Nephron (organoid): ENCODE measurements around the gene MTMR6.

Experiments used
- H3K27ac Mint-ChIP-seq, 3 experiments: 2 replicates each; pipeline ENCODE4 v1.8.0; 2020; ENCODE audit warnings: mixed read lengths in 3 of 3, mild to moderate bottlenecking in 2 of 3, moderate library complexity in 1 of 3
- H3K27me3 Mint-ChIP-seq: 2 replicates; pipeline ENCODE4 v1.8.0; 2021; ENCODE audit warnings: low read depth, mild to moderate bottlenecking, moderate library complexity, mixed read lengths
- H3K36me3 Mint-ChIP-seq: 2 replicates; pipeline ENCODE4 v1.8.0; 2020; ENCODE audit warnings: low read depth, mixed read lengths
- H3K4me1 Mint-ChIP-seq: 2 replicates; pipeline ENCODE4 v1.8.0; 2020; ENCODE audit warnings: mixed read lengths
- H3K4me3 Mint-ChIP-seq, 3 experiments: 2 replicates each; pipeline ENCODE4 v1.8.0; 2020; ENCODE audit warnings: mild to moderate bottlenecking in 3 of 3, mixed read lengths in 3 of 3, moderate library complexity in 2 of 3
- H3K9me3 Mint-ChIP-seq: 2 replicates; pipeline ENCODE4 v1.8.0; 2020; ENCODE audit warnings: mixed read lengths
- TF ChIP-seq, protein P1 (sequence below), 3 experiments: fragments of 200-600 bp; sonication (generic); IDR thresholded peaks; one replicate each; pipeline ENCODE4 v1.5.0; 2021; ENCODE audit warnings: antibody characterized with exemption in 3 of 3; ENCODE audit not compliant: unreplicated experiment in 3 of 3

Gene MTMR6

DNA sequence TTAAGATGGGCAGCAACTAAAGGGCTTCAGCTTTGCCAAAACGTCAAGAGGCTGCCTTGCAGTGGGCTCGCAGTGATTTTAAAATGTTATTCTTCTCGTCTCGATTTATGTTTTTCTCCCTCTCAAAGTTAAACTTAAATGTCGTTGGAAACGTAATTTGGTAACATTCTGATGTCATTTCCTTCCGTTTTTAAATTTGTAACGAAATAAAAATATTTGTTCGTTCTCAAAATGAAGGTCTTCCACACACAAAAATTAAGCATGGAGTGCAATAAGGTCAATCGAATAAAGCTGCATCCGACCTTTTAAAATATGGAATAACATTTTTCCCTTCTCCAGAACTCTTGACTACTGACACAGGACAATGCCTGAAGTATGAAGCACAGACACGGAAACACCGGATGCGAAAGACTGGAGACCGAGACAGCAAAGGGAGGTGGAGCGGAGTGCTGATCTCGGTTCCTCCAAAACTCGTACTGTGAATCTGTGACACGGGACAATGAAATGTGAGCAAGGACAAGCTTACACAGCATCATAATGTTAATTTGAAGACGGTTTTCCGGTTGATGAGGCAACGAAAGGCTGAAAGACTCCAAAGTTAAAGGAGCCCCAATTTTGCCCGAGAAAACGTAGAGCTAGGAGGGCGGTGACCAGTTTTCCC lies 850 bp downstream of the MTMR6 start:
- H3K27ac Mint-ChIP-seq = peak overlapping the region; percentile 88 to 93 (median 92)
- TF ChIP-seq, protein P1, sequence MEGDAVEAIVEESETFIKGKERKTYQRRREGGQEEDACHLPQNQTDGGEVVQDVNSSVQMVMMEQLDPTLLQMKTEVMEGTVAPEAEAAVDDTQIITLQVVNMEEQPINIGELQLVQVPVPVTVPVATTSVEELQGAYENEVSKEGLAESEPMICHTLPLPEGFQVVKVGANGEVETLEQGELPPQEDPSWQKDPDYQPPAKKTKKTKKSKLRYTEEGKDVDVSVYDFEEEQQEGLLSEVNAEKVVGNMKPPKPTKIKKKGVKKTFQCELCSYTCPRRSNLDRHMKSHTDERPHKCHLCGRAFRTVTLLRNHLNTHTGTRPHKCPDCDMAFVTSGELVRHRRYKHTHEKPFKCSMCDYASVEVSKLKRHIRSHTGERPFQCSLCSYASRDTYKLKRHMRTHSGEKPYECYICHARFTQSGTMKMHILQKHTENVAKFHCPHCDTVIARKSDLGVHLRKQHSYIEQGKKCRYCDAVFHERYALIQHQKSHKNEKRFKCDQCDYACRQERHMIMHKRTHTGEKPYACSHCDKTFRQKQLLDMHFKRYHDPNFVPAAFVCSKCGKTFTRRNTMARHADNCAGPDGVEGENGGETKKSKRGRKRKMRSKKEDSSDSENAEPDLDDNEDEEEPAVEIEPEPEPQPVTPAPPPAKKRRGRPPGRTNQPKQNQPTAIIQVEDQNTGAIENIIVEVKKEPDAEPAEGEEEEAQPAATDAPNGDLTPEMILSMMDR (IDR thresholded peaks at IDR 0.05; ENCODE audit: unreplicated experiment in 3 of 3) = no peak
- peak overlapping the region; percentile 97 to 98 (median 97) for H3K4me3 Mint-ChIP-seq
- H3K27me3 Mint-ChIP-seq = peaks cover 3% of the 10 kb centered on the region
- peaks cover 17% of the 10 kb centered on the region for H3K4me1 Mint-ChIP-seq
- H3K9me3 Mint-ChIP-seq = no peaks in the 10 kb centered on the region
- no peaks in the 10 kb centered on the region for H3K36me3 Mint-ChIP-seq

DNA sequence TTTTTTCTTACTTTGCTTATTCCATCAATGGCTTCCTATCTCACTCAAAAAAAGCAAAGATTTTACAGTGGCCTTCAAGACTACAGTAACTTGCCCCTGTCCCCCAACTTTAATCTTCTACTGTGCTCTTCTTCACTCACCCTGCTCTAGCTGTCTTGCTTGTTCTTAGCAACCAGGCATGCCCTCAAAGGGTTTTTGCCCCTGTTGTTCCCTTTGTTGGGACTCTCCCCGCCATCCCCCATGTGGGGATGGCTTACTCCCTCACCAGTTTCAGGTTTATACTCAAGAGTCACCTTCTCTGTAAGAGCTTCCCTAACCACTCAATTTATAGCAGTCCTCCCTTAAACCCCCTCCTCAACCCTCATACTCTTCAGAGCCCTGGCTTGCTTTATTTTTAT lies 5.4 kb downstream of the MTMR6 start:
- peaks cover 4% of the 10 kb centered on the region for H3K36me3 Mint-ChIP-seq
- no peaks in the 10 kb centered on the region for H3K27me3 Mint-ChIP-seq
- H3K4me3 Mint-ChIP-seq = no peak overlapping the region
- TF ChIP-seq, protein P1 (IDR thresholded peaks at IDR 0.05; ENCODE audit: unreplicated experiment in 3 of 3) = no peak
- no peaks in the 10 kb centered on the region for H3K9me3 Mint-ChIP-seq
- H3K27ac Mint-ChIP-seq = peak overlapping the region in 2 of 3 experiments; percentile 20 to 24
- peaks cover 17% of the 10 kb centered on the region for H3K4me1 Mint-ChIP-seq

DNA sequence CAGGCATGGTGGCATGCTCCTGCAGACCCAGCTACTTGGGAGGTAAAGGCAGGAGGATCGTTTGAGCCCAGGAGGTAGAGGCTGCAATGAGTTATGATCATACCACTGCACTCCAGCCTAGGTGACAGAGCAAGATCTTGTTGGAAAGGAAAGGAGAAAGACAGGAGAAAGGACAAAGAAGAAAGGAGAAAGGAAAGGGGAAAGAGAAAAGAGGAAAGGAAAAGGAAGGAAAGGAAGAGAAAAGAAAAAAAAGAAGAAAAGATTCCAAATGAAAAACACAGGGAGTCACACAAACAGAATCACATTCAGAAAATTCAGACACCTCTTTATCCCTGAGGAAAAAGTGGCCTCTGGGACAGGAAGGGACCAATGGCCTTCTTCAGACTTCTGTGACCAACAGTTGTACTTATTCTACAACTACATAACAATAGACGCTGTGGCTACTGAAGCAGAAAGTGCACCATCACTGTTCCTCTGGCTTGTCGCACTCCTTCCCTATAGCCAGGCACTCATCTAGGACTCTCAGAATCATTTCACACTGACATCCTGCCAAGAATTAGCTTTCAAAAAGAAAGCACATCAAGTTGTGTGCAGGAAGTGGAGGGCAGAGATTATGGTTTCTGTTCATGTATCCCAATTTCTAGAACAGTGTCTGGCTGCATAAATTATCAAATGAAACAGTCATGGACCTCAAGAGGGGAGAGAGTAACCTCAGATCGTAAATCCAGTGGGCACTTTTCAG lies 5.9 kb downstream of the MTMR6 start:
- Mint-ChIP-seq H3K4me1 (peaks cover 13% of the 10 kb centered on the region), H3K27me3 (no peaks in the 10 kb centered on the region), H3K27ac (peak overlapping the region in 2 of 3 experiments; percentile 20 to 24), H3K4me3 (no peak overlapping the region), H3K36me3 (peaks cover 4% of the 10 kb centered on the region), H3K9me3 (no peaks in the 10 kb centered on the region)
- TF ChIP-seq, protein P1 (IDR thresholded peaks at IDR 0.05; ENCODE audit: unreplicated experiment in 3 of 3) = no peak

DNA sequence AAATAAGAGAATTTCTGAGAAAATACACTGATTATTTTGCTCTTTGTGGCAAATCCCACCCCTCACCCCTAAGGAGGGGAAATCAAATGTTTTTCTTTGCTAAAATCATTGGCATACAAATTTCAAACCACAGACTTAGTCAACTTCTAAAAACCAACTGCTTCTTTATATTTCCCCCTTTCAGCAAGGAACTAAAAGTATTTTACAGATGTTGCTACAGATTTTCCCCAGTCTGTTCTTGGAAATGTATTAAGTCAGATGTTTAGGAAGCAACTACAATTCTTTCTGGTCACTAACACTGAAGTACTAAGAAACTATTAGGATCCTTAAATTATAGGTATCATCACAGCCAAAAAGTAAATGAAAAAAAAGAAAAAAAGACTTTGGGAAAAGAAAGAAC lies 6.9 kb downstream of the MTMR6 start:
- TF ChIP-seq, protein P1 (IDR thresholded peaks at IDR 0.05; ENCODE audit: unreplicated experiment in 3 of 3) = no peak
- Mint-ChIP-seq H3K36me3 (peaks cover 4% of the 10 kb centered on the region), H3K9me3 (no peaks in the 10 kb centered on the region), H3K27ac (no peak overlapping the region), H3K4me1 (peaks cover 6% of the 10 kb centered on the region), H3K4me3 (no peak overlapping the region), H3K27me3 (no peaks in the 10 kb centered on the region)

DNA sequence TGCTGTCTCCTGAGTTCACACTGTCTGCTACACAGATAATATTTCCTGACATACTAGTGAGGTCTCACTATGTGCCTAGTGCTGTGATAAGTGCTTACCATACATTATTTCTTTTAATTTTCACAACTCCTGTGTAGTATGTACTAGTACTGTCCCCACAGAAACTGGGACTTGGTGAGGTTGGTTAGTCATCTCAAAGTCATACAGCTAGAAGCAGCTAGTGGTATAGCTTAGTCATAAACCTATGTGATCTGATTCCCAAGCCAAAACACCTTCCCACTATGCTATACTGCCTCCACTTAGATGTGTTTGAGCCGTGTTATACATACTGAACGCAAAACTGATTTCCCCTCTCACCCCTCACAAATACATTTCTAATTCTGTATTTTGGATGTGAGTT lies 10.5 kb downstream of the MTMR6 start:
- Mint-ChIP-seq H3K9me3 (no peaks in the 10 kb centered on the region), H3K27ac (no peak overlapping the region), H3K36me3 (peaks cover 28% of the 10 kb centered on the region), H3K4me1 (no peaks in the 10 kb centered on the region), H3K4me3 (no peak overlapping the region), H3K27me3 (no peaks in the 10 kb centered on the region)
- TF ChIP-seq, protein P1 (IDR thresholded peaks at IDR 0.05; ENCODE audit: unreplicated experiment in 3 of 3) = no peak
